PC-3 (cell line): ENCODE measurements around the gene STRN4. TPM values are rescaled to one million over a fixed set of nuclear protein-coding genes. Genes with fewer than 3 reads are reported as not detected.

Experiments
- ATAC-seq: fragments of 200-7000 bp; cut with Tn5 transposase; 2 replicates; pipeline ENCODE4 v1.9.1; 2020; ENCODE audit warnings: mild to moderate bottlenecking, moderate library complexity
- BruUV-seq: library from RNA; stranded (reverse); fragments of 400-500 nt; replicated peaks from 2 replicates; lab custom pipeline; 2021; lab: Mats Ljungman, UMichigan
- CTCF ChIA-PET: fragments of 300-600 bp; sonication (Branson Sonifier 250); formaldehyde crosslinking; loops from one replicate; lab custom pipeline; 2022; ENCODE audit warnings: antibody characterized with exemption; lab: Charles Lee
- POLR2A ChIA-PET: fragments of 300-600 bp; sonication (Branson Sonifier 250); formaldehyde crosslinking; loops from one replicate; lab custom pipeline; 2022; ENCODE audit warnings: antibody characterized with exemption; ENCODE audit not compliant: unreplicated experiment; lab: Charles Lee
- DNase-seq: peaks from one replicate; pipeline ENCODE4 v3.0.0-alpha.2; 2015
- H2AFZ ChIP-seq: fragments of 300-600 bp; sonication (generic); 2 replicates; pipeline ENCODE4 v1.6.0; 2016; ENCODE audit warnings: antibody characterized with exemption, low read length
- H3F3A ChIP-seq: fragments of 300-600 bp; sonication (generic); one replicate; pipeline ENCODE4 v1.6.0; 2017; ENCODE audit warnings: antibody characterized with exemption, low read length, control low read depth, mild to moderate bottlenecking; ENCODE audit not compliant: unreplicated experiment
- H3K27ac ChIP-seq: fragments of 300-600 bp; sonication (generic); 2 replicates; pipeline ENCODE4 v1.5.1; 2016; ENCODE audit warnings: mild to moderate bottlenecking, low read length
- H3K27me3 ChIP-seq: fragments of 300-600 bp; sonication (generic); 2 replicates; pipeline ENCODE4 v1.6.1; 2016; ENCODE audit warnings: low read length, mixed read lengths
- H3K36me3 ChIP-seq: fragments of 300-600 bp; sonication (generic); 2 replicates; pipeline ENCODE4 v1.6.1; 2016; ENCODE audit warnings: low read depth, mixed run types, low read length, mixed read lengths
- H3K4me1 ChIP-seq: fragments of 300-600 bp; sonication (generic); 2 replicates; pipeline ENCODE4 v1.5.1; 2016; ENCODE audit warnings: low read length; ENCODE audit not compliant: insufficient read depth
- H3K4me2 ChIP-seq: fragments of 300-600 bp; sonication (generic); 2 replicates; pipeline ENCODE4 v1.6.0; 2016; ENCODE audit warnings: low read length
- H3K4me3 ChIP-seq: fragments of 300-600 bp; sonication (generic); 2 replicates; pipeline ENCODE4 v1.5.1; 2016; ENCODE audit warnings: mild to moderate bottlenecking, low read length, mixed read lengths
- H3K79me2 ChIP-seq: fragments of 300-600 bp; sonication (generic); 2 replicates; pipeline ENCODE4 v1.6.1; 2017; ENCODE audit warnings: low read length, mixed read lengths
- H3K9ac ChIP-seq: fragments of 300-600 bp; sonication (generic); 2 replicates; pipeline ENCODE4 v1.6.0; 2016; ENCODE audit warnings: mild to moderate bottlenecking, low read length
- H3K9me2 ChIP-seq: fragments of 300-600 bp; sonication (generic); replicated peaks from 2 replicates; pipeline ENCODE4 v1.6.1; 2016; ENCODE audit warnings: mixed run types, low read length, mixed read lengths
- H3K9me3 ChIP-seq: fragments of 300-600 bp; sonication (generic); 2 replicates; pipeline ENCODE4 v1.6.1; 2016; ENCODE audit warnings: low read length, mixed read lengths
- H4K20me1 ChIP-seq: fragments of 300-600 bp; sonication (generic); 2 replicates; pipeline ENCODE4 v1.6.1; 2016; ENCODE audit warnings: low read length, mixed read lengths
- CTCF ChIP-seq: fragments of 300-600 bp; sonication (generic); conservative IDR thresholded peaks from 2 replicates; pipeline ENCODE4 v1.5.1; 2017; ENCODE audit warnings: antibody characterized with exemption, low read depth, mild to moderate bottlenecking, low read length
- EZH2 ChIP-seq: fragments of 300-600 bp; sonication (generic); IDR thresholded peaks from one replicate; pipeline ENCODE4 v1.6.1; 2017; ENCODE audit warnings: antibody characterized with exemption, mild to moderate bottlenecking, low read length; ENCODE audit not compliant: unreplicated experiment
- EZH2phosphoT487 ChIP-seq: fragments of 300-600 bp; sonication (generic); IDR thresholded peaks from 2 replicates; pipeline ENCODE4 v1.6.1; 2018; ENCODE audit warnings: mild to moderate bottlenecking, antibody characterized with exemption, low read length, borderline replicate concordance
- intact Hi-C: fragments of 100-400 bp; cut with micrococcal nuclease; formaldehyde crosslinking; loops from 2 replicates; pipeline ENCODE4 v1.9.0; 2023
- total RNA-seq: library from RNA; depleted of rRNA; stranded (reverse); fragments of >200 nt; gene quantifications from 2 replicates; pipeline ENCODE4 v1.2.3, GENCODE V29; 2014

Gene STRN4
- total RNA-seq, 1 experiment from 2014 or later: 62.7 TPM

DNA sequence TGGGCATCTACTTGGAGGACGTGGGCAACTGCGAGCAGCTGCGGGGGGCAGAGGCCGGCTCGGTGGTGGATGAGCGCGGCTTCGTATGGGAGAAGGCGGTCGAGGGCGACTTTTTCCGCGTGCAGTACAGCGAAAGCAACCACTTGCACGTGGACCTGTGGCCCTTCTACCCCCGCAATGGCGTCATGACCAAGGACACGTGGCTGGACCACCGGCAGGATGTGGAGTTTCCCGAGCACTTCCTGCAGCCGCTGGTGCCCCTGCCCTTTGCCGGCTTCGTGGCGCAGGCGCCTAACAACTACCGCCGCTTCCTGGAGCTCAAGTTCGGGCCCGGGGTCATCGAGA is 10.3 kb upstream of the STRN4 start:
- Histone ChIP-seq H3K36me3 (no peaks in the 10 kb centered on the region), H3K9me3 (no peaks in the 10 kb centered on the region), H3K4me2 (no peak overlapping the region), H3K27ac (no peak overlapping the region), H3K27me3 (no peaks in the 10 kb centered on the region), H4K20me1 (no peaks in the 10 kb centered on the region), H3K9me2 (no peaks in the 10 kb centered on the region), H3K9ac (no peak overlapping the region), H3F3A (no peaks in the 10 kb centered on the region), H2AFZ (no peak overlapping the region), H3K4me1 (no peaks in the 10 kb centered on the region), H3K4me3 (no peak overlapping the region), H3K79me2 (no peaks in the 10 kb centered on the region)
- no peak for DNase-seq
- no peak for TF ChIP-seq EZH2phosphoT487
- no peak for TF ChIP-seq CTCF
- no peak for TF ChIP-seq EZH2
- intact Hi-C loops: loop anchor here (2.0 kb wide), 1 partner anchor 84 kb away; no protein-coding TSS in a partner anchor
- ATAC-seq: no peak
- no TSS peak for BruUV-seq
- ChIA-PET POLR2A (no interaction called here), CTCF (interaction anchor here (0.5 kb wide), 1 partner anchor 12 kb away, joined by 3 read pairs; no protein-coding TSS in a partner anchor)

GRCh38 chr19:46755853-46756543 is 9.7 kb upstream of the STRN4 start:
- H2AFZ ChIP-seq: no peak overlapping the region
- intact Hi-C loops: loop anchor here (2.0 kb wide), 1 partner anchor 85 kb away; no protein-coding TSS in a partner anchor
- POLR2A ChIA-PET: no interaction called here

More at GRCh38 chr19:46755853-46756543, 9.7 kb upstream of the STRN4 start:
- Histone ChIP-seq H3K4me3 (no peak overlapping the region), H3F3A (no peaks in the 10 kb centered on the region), H3K9me3 (no peaks in the 10 kb centered on the region), H3K36me3 (no peaks in the 10 kb centered on the region), H4K20me1 (no peaks in the 10 kb centered on the region), H3K27me3 (no peaks in the 10 kb centered on the region), H3K79me2 (no peaks in the 10 kb centered on the region), H3K27ac (no peak overlapping the region), H3K4me1 (no peaks in the 10 kb centered on the region), H3K9me2 (no peaks in the 10 kb centered on the region), H3K9ac (no peak overlapping the region), H3K4me2 (no peak overlapping the region)
- CTCF ChIA-PET: interaction anchor here (0.5 kb wide), 1 partner anchor 11 kb away, joined by 3 read pairs; no protein-coding TSS in a partner anchor
- DNase-seq (no peak), ATAC-seq (no peak)
- TF ChIP-seq CTCF (no peak), EZH2 (no peak), EZH2phosphoT487 (no peak)
- no TSS peak for BruUV-seq
